ENCODE results near the gene KDM4C. TPM values are rescaled to one million over a fixed set of nuclear protein-coding genes. Genes with fewer than 3 reads are reported as not detected.

Gene KDM4C
- total and polyA plus RNA-seq, 2 of the 8 experiments (the other 6 are each of a cell fraction or from before 2014, with no cell fraction given): 13.0 to 26.1 TPM

GRCh38 chr9:7145361-7146069 is 387.7 kb downstream of the KDM4C start:
- H4K5ac ChIP-seq (ENCODE audit: insufficient read length, low read depth, low read length): no peak overlapping the region
- H3K36me3 ChIP-seq (ENCODE audit: control insufficient read depth in 2 of 4, insufficient read depth in 4 of 4, low read length in 3 of 4): no peaks in the 10 kb centered on the region
- H4K8ac ChIP-seq (ENCODE audit: extremely low read depth, insufficient read depth, low read length): no peak overlapping the region
- no peak overlapping the region for H3K56ac ChIP-seq (replicated peaks; ENCODE audit: insufficient read length, low read depth, low read length)
- H3K4me3 ChIP-seq (ENCODE audit: extremely low read depth in 1 of 4, insufficient read depth in 2 of 4, low read depth in 3 of 4, low read length in 4 of 4): no peak overlapping the region
- 83% methylated on average over 8 of the region's 8 CpGs; no CpG with 5 or more reads in 1 of the 2 experiments for whole genome bisulfite sequencing, 2 experiments (ENCODE audit: extremely low coverage in 1 of 2, insufficient coverage in 1 of 2, insufficient read length in 1 of 2, insufficient replicate concordance in 2 of 2, low coverage in 1 of 2, low lambda C conversion rate in 2 of 2, missing lambda C conversion rate in 1 of 2)
- no peaks in the 10 kb centered on the region for H3K23me2 ChIP-seq (ENCODE audit: low read depth, low read length)
- H4K20me1 ChIP-seq (replicated peaks in 1 of 2; ENCODE audit: control insufficient read depth in 1 of 2, insufficient read depth in 2 of 2, low read length in 2 of 2): no peaks in the 10 kb centered on the region
- H2BK20ac ChIP-seq (ENCODE audit: low read length): no peak overlapping the region
- peaks cover 2% of the 10 kb centered on the region; the same call in 1 of the 2 replicates for H3K79me1 ChIP-seq (ENCODE audit: low read depth, low read length)
- no peak overlapping the region for H4K91ac ChIP-seq (replicated peaks; ENCODE audit: insufficient read length, low read length)
- POLR2A ChIA-PET (ENCODE audit: partially characterized antibody): no interaction called here
- CTCF ChIA-PET (ENCODE audit: partially characterized antibody): interaction anchor here (0.6 to 1.8 kb wide), 5 partner anchors 10 to 89 kb away, joined by 3 to 6 read pairs (median 3); no protein-coding TSS in a partner anchor
- H2BK5ac ChIP-seq (ENCODE audit: low read depth, low read length): peak overlapping the region; percentile 39; the same call in 1 of the 2 replicates
- H3K4me1 ChIP-seq (replicated peaks in 1 of 4; ENCODE audit: control insufficient read depth in 3 of 4, insufficient read depth in 4 of 4, low read length in 3 of 4): peaks cover 0 to 3% (median 0%) of the 10 kb centered on the region in 4 experiments; a peak in 1 of 7 replicates
- DNase-seq (ENCODE audit: low read depth in 1 of 2, low spot score in 2 of 2): no peak
- no peaks in the 10 kb centered on the region for H3K79me2 ChIP-seq (ENCODE audit: control insufficient read depth in 1 of 2, insufficient read depth in 2 of 2, low read length in 2 of 2)
- no peak overlapping the region for H3K4ac ChIP-seq (replicated peaks; ENCODE audit: insufficient read length, low read depth, low read length)
- no peaks in the 10 kb centered on the region for H3K9me3 ChIP-seq (ENCODE audit: insufficient read depth in 2 of 2, low read depth in 1 of 2, low read length in 1 of 2)
- H3K18ac ChIP-seq (ENCODE audit: extremely low read depth, low read length): no peak overlapping the region
- no peak for FAIRE-seq
- no peak overlapping the region for H2BK15ac ChIP-seq (ENCODE audit: low read length)
- H2AK5ac ChIP-seq (ENCODE audit: low read depth, low read length): no peak overlapping the region
- no peak overlapping the region for H2BK120ac ChIP-seq (replicated peaks; ENCODE audit: low read depth, low read length)
- H3K27ac ChIP-seq (ENCODE audit: low read depth, low read length): no peak overlapping the region
- no peak overlapping the region for H3K4me2 ChIP-seq (ENCODE audit: insufficient read depth in 1 of 2, low read depth in 2 of 2, low read length in 2 of 2)
- H3K27me3 ChIP-seq (replicated peaks in 1 of 4; ENCODE audit: control insufficient read depth in 3 of 4, extremely low read depth in 1 of 4, insufficient read depth in 3 of 4, low read length in 3 of 4): no peaks in the 10 kb centered on the region
- H3K23ac ChIP-seq (ENCODE audit: insufficient read length): no peak overlapping the region
- H2AFZ ChIP-seq (ENCODE audit: low read length): no peak overlapping the region
- no peak overlapping the region for H2BK12ac ChIP-seq (ENCODE audit: low read depth, low read length)
- TF ChIP-seq SUZ12 (IDR thresholded peaks at IDR 0.05; ENCODE audit: low read length): no peak
- no peak for TF ChIP-seq MAFK (IDR thresholded peaks at IDR 0.05; ENCODE audit: low read depth, low read length)
- TF ChIP-seq, protein P1, sequence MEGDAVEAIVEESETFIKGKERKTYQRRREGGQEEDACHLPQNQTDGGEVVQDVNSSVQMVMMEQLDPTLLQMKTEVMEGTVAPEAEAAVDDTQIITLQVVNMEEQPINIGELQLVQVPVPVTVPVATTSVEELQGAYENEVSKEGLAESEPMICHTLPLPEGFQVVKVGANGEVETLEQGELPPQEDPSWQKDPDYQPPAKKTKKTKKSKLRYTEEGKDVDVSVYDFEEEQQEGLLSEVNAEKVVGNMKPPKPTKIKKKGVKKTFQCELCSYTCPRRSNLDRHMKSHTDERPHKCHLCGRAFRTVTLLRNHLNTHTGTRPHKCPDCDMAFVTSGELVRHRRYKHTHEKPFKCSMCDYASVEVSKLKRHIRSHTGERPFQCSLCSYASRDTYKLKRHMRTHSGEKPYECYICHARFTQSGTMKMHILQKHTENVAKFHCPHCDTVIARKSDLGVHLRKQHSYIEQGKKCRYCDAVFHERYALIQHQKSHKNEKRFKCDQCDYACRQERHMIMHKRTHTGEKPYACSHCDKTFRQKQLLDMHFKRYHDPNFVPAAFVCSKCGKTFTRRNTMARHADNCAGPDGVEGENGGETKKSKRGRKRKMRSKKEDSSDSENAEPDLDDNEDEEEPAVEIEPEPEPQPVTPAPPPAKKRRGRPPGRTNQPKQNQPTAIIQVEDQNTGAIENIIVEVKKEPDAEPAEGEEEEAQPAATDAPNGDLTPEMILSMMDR (IDR thresholded peaks at IDR 0.05; ENCODE audit: control extremely low read depth in 1 of 3, insufficient read depth in 1 of 3, low read depth in 1 of 3, low read length in 3 of 3): no peak
- TF ChIP-seq SIRT6 (IDR thresholded peaks at IDR 0.05; ENCODE audit: low read length): no peak
- no peak for TF ChIP-seq KDM4A (IDR thresholded peaks at IDR 0.05; ENCODE audit: low read depth, low read length, severe bottlenecking)
- TF ChIP-seq RNF2 (IDR thresholded peaks at IDR 0.05; ENCODE audit: borderline replicate concordance, low read depth, low read length, missing control alignments, poor library complexity, severe bottlenecking): no peak
- no peak for TF ChIP-seq NANOG (IDR thresholded peaks at IDR 0.05; ENCODE audit: insufficient read depth, low read depth, low read length, poor library complexity, severe bottlenecking)
- no peak for TF ChIP-seq BRCA1 (IDR thresholded peaks at IDR 0.05; ENCODE audit: low read depth, low read length)
- H3K9ac ChIP-seq (replicated peaks in 1 of 4; ENCODE audit: extremely low read depth in 1 of 4, low read depth in 3 of 4, low read length in 3 of 4): no peak overlapping the region
- H3K14ac ChIP-seq (ENCODE audit: insufficient read length): no peak overlapping the region

Measured in H1 (cell line).